HG02840 (cell line): Measurements from ENCODE around the gene SHISA6.

Source experiments
- ATAC-seq: cut with Tn5 transposase; IDR thresholded peaks from one replicate; pipeline ENCODE4 v1.9.1; 2021; ENCODE audit warnings: mild to moderate bottlenecking, moderate library complexity, moderate number of reproducible peaks; ENCODE audit not compliant: unreplicated experiment, low FRiP score

Gene SHISA6

DNA sequence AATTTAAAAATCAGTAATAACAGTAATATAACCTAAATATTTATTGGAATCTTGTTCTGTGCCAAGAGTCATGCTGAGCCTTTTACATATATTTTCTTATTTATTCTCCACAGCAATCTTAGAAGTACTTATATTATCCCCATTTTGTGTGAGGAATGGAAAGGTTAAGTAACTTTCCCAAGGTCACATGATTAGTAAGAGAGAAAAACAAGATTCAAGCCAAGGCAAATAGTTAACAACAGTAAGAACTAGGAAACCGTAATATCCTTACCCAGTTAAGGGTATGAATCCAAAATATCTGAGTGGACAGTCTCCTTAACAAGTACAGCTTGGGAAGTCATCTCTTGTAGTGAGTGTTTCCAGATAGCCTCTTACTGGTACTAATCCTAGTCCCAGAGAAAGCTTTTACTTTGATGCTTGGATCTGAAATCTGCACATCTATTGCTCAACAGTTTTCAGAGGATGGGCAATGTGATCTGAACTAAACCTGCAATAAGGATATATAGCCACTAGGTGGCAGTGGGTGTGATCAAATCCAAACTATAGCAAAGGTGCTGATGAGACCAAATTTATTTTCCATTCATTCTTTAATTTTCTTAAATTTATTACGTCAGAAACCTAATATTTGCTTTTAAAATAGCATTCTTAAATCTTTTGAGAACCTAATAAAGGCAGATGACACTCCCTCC is 23.3 kb downstream of the SHISA6 start:
- ATAC-seq: no peak

DNA sequence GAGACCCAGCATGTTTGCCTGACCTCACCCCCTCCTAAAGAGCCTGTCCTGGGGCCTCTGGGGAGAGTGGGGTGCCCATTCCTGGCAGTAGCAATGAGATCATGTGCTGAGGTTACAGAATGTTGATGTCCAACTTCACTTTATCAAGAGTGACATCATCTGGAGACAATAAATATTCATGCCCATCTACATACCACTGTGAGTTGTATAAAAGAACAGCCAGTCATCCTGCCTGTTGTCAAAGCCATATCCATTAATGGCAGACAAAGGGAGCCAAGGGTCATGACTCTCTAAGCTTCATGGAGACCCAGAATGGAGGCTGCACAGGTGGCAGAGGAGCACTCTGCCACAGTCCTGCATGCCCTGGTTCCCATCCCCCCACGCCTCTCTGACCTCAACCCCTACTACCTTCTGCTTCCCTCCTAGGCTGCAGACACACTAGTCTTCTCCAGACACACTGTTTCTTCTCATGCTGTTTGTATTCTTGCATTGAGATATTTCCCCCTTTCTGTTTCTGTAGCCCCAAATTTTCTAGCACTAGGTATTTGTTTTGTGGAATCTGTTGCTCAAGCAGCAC is 27.1 kb downstream of the SHISA6 start:
- no peak for ATAC-seq

DNA sequence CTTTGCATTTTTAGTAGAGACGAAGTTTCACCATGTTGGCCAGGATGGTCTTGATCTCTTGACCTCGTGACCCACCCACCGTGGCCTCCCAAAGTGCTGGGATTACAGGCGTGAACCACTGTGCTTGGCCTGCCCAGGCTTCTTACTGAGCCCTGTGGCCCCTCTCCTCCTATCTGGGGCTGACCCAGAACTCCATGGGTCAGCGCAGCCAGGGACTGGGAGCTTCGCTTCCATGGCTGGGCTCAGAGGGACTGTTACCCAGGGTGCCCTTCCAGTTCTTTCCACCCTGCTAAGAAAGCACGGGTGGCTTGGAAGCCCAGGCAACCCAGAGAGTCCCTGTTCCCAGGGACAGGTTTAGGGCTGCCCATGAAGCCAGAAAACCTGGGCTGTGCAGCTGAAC is 28.2 kb downstream of the SHISA6 start:
- ATAC-seq: no peak

DNA sequence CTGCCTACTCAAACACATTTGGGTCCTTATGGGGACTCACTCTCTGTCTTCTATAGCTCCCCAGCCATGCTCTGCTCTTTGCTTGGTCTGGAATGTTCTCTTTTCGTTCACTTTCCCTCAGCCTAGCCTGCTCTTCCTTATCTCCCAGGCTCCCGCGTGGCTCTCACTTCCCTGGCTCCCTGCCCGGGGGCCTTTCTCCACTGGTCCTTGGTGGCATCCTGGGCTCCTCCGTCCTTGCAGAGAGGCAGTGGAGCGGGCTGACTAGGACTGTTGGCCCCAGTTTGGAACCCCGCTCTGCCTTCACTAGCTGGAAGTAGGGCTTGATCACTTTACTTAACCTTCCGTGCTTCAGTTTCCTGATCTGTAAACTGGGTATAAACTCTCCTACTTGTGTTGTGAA is 31.2 kb downstream of the SHISA6 start:
- ATAC-seq: no peak

- ATAC-seq: no peak
These were observed 32.6 kb downstream of the SHISA6 start for GRCh38 chr17:11273596-11273995.

DNA sequence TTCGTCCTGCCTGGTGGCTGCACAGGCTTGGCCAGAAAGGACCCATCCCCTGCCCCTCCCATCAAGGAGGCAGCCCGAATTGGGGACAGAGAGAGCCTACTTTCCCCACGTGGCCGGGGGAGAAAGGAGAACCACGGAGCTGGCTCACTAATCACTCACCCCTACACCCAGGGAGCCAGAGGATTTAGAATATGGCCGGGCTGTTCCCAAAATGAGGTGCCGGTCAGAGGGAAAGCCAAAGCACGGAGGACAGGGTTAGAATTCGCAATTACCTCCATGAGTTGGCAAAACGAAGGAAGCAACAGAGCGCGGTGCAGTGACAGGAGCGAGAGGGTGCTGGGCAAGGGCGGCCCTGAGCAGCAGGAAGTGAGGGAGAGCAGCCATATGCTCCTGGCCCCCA is 33.1 kb downstream of the SHISA6 start:
- ATAC-seq: no peak

DNA sequence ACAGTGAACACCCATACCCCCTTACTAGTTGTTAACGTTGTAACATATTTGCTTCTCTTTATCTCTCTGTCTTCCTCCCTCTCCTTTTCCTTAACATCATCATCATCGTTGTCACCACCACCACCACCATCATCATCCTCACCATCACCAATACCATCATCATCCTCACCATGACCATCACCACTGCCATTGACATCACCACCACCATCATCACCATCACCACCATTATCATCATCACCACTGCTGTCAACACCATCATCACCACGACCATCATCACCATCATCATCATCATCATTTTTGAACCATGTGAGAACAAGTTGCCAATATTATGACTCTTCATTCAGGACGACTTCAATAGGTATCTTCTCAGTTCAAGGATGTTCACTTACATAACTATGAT is 35.5 kb downstream of the SHISA6 start:
- ATAC-seq: no peak

DNA sequence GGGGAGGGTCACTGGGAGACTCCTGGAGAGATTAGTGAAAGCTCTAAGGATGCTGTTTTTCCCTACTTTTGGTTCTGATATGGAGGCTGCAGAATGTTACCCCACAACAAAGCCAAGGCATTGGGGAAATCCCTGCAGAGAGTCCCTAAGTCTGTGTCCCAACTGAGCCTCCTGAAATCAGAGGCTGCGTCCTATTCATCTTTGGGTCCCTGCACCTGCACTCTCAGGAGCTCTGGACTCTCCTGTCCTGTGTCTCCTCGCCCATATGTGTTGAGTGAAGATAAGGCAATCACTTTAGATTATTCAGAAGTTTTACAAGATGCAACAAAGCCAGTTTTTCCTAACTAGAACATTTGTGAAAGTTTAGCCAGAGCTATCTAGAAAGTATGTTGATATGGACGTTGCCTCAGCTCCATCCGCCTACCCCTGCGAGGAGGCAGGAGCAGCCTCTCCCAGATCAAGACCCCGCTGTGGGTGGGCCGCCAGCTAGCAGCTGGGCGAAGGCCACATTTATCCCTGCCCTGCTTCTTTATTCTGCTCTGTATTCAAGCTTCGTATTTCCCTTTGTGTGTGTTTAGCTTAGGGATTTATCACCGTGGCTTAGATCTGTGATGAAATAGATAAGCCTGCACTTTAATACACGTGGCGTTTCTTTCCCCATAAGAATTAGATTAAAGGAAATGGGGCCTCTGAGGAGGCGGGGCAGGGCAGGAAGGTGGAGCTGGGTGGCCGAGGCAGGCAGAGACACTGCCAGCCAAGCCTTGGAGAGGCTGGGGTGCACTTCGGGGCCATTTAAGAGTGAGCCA is 37.4 kb downstream of the SHISA6 start:
- ATAC-seq: no peak

- ATAC-seq: no peak
These were observed 37.9 kb downstream of the SHISA6 start for GRCh38 chr17:11278992-11279270.

- no peak for ATAC-seq
These were observed 38.8 kb downstream of the SHISA6 start for GRCh38 chr17:11279776-11280344.

DNA sequence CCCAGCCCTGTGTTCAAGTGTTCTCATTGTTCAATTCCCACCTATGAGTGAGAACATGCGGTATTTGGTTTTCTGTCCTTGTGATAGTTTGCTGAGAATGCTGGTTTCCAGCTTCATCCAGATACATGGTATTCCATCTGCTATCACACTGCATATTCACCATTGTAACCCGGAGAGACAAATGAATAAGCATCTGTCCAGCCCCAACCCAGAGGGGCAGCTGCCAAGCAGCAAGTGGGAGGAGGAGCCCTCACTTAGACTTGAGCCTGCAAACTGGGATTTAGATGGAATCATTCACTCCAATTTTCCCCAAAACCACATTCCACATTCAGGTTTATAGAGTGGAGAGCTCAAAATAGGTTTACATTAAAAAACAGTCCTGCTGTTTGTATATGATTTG is 41.6 kb downstream of the SHISA6 start:
- no peak for ATAC-seq

DNA sequence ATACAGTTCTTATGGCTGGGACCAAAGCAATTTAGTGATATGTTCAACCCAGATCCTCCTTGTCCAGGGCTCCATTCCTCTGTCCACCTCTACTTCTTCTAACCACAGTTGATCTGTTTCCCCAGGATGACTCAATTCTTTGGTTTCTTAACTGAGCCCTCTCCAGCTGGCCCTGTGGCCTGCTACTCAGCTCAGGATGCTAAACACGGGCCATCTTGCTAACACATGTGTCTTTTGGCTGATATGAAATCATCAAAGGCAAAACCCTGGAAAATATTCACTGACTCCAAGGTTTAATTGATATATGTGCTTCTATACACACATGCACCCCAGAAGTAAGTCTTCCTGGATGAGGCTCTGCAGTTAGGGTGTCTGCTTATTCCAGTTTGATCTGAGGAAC is 43.8 kb downstream of the SHISA6 start:
- ATAC-seq: no peak

GRCh38 chr17:11285946-11286345 is 44.9 kb downstream of the SHISA6 start:
- no peak for ATAC-seq

- ATAC-seq: no peak
These were observed 46.8 kb downstream of the SHISA6 start for GRCh38 chr17:11287791-11288190.

DNA sequence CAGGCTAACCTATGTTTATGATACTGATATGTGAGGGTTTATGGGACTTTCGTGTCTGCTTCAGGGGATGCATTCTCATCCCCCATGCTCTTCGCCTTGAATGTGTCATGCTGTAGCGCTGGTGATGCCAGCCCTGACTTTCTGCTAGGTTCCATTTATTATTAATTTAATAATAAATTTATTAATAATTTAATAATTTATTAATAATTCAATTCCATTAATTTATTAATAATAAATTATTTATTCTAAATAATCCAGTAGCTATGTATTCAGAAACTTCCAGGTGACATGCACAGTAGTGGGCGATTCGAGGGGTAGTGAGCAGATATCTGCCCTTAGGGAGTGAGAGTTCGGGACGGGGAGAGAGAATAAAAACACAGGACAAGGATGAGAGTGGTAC is 49.8 kb downstream of the SHISA6 start:
- no peak for ATAC-seq

- ATAC-seq: no peak
These were observed 51.5 kb downstream of the SHISA6 start for GRCh38 chr17:11292491-11292890.

GRCh38 chr17:11293480-11293879 is 52.5 kb downstream of the SHISA6 start:
- no peak for ATAC-seq

DNA sequence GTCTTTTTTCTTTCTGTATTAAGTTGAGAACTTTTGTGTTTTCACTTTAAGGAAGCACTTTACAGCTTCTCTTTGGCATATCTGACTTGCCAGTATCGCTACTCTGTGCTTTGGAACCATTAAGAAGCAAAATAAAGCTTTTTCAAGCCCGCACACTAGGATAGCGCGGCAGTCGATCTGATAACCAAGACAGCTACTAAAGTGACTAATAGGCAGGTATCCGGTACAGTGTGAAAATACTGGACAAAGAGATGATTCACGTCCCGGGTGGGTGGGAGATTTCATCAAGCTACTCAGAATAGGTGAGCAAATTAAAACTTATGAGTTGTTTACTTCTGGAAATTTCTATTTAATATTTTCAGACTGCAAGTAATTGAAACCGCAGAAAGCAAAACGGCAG is 53.8 kb downstream of the SHISA6 start:
- no peak for ATAC-seq

DNA sequence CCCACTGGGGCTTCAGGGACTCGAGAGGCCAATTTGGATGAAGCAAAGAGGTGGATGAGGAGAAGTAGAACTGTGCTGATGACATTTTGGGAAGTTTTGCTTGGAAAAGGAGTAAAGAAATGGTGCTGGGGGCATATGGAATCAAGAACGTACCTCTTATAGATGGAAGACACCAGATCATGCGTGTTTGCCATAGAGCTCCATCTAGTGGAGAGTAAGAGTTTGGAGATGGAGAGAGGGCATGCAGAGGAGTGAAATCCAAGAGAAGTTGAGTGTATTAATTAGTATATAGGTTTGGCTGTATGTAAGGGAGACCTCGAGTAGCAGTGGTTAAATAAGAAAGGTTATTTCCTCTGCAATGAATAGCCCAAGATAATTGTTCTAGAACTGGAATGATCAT is 56.0 kb downstream of the SHISA6 start:
- no peak for ATAC-seq

DNA sequence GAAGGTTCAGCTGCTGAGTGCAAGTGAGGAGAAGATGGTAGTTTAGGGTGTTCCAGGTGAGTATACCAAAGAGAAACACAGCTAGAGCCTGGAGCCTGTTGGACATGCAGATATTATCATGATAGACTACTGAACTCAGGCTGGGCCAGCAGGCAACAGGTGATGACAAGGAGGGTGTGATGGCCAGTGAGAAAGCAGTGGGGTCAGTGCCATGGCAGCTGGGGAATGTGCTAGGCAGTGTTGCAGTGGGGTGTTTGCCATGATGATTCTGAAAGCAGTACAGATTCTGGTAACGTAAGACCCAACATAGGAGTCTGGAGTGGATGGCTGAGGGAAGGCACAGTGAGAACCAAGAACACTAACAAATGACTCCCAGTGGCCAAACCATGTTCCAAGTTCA is 57.4 kb downstream of the SHISA6 start:
- ATAC-seq: no peak

DNA sequence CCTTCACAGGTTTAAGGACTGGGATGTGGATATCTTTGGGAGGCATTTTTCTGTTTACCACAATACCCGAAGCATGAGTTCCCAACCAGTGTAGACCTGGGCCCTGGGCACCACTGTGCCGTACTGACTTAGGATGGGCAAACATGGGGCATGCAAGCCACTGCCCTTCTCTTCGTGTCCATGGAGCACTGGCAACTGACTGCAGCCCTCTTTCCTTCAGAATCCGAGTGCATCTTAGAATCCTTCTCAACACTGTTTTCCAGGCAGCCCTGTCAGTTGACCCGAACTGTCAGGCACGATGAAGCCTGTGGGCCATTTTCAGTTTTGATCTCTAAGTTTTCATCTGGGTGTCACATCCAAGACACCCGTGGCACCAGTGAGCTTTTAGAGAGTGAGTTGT is 59.2 kb downstream of the SHISA6 start:
- no peak for ATAC-seq

GRCh38 chr17:11300738-11301137 is 59.7 kb downstream of the SHISA6 start:
- no peak for ATAC-seq
